AG20443 (cell line): ENCODE results near the gene PSPH.
"Not testable (repeated sequence)": the region's sequence is repeated elsewhere in the genome, so short reads cannot be mapped to it uniquely, and the experiment has no call there.

ENCODE experiments used
- DNase-seq: peaks from one replicate; pipeline ENCODE4 v3.0.0; 2012; ENCODE audit warnings: low spot score, mixed read lengths

PSPH gene

GRCh38 chr7:56062382-56062781 lies 11.1 kb upstream of the PSPH start:
- DNase-seq, result no peak

DNA sequence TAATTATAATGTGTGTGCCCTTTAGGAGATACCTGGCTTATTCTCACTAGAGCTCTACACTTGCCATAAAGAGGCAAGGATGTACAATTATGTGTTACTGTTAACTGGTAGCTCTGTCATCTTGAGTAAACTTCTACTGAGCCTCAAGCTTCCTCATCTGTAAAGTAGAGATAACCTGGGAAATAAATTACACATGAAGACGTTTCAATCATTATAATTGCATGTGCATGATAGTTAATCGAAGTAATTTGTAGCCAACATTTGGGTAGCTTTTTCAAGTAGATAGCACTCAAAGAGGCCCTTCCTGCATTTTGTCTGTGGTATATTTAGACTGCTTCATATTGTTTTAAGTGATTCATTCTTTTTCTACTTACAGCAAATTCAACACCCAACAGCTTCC lies 2.7 kb upstream of the PSPH start:
- no peak for DNase-seq

DNA sequence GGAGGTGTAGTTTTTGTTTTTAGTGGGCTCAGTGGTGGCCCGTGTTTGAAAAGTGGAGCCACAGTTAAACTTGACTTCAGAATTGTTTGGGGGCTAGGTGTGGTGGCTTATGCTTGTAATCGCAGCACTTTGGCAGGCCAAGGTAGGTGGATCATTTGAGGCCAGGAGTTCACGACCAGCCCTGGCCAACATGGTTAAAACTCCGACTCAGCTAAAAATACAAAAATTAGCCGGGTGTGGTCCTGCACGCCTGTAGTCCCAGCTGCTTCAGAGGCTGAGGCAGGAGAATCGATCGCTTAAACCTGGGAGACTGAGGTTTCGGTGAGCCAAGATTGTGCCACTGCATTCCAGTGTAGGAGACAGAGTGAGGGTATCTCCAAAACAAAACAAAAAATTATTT lies 2.1 kb upstream of the PSPH start:
- DNase-seq, result no peak

GRCh38 chr7:56051053-56051338 lies 248 bp downstream of the PSPH start:
- DNase-seq, result no peak

- DNase-seq, result not testable (repeated sequence)
Observed at GRCh38 chr7:56048763-56049162, 2.5 kb downstream of the PSPH start.

DNA sequence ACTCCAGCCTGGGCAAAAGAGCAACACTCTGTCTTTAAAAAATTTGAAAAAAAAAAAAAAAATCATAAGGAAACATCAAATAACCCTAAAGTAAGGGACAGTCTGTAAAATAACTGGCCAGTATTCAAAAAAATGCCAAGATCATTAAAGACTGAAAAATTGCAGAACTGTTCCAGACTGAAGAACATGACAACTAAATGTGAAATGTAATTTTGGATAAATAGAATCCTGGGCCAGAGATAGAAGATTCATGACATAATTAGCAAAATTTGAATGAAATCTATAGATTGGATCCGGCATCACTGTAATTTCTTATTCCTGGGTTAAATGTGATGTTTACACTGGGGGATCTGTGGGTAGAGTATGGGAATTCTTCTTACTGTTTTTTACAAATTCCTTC lies 3.0 kb downstream of the PSPH start:
- no peak for DNase-seq

DNA sequence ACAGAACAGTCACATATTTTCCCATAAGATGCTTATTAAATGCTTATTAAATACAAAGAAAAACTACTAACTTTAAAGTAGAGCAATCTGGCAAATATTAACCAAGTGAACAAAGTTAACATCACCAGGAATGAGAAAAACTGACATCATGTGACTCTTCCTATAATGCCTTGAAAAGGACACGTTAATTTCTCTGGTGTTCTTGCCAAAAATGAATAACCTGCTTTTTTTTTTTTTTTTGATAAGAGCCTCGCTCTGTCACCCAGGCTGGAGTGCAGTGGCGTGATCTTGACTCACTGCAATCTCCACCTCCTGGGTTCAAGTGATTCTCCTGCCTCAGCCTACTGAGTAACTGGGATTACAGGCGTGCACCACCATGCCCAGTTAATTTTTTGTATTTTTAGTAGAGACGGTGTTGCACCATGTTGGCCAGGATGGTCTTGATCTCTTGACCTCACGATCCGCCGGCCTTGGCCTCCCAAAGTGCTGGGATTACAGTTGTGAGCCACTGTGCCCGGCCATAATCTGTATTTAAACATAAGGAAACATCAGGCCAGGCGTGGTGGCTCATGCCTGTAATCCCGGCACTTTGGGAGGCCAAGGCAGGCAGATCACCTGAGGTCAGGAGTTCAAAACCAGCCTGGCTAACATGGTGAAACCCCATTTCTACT lies 3.7 kb downstream of the PSPH start:
- DNase-seq, result not testable (repeated sequence)

GRCh38 chr7:56046721-56047445 lies 4.4 kb downstream of the PSPH start:
- peak; percentile 61 for DNase-seq

DNA sequence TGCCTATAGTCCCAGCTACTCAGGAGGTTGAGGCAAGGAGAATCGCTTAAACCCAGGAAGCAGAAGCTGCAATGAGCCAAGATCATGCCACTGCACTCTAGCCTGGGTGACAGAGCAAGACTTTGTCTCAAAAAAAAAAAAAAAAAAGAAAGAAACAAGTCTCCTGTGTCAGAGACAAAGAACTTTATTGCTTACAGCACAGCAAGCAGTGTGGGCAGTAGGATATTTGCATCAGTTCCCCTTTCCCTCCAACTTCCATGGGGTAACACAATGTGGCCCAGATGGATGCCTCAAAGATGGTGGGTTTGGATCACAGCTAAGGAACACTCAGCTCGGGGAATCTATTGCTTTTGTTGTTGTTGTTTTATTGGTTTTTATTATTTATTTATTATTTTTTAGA lies 5.5 kb downstream of the PSPH start:
- not testable (repeated sequence) for DNase-seq

GRCh38 chr7:56040730-56041129 lies 10.5 kb downstream of the PSPH start:
- DNase-seq, result no peak

GRCh38 chr7:56033671-56034432 lies 17.4 kb downstream of the PSPH start:
- DNase-seq, result peak; percentile 76

DNA sequence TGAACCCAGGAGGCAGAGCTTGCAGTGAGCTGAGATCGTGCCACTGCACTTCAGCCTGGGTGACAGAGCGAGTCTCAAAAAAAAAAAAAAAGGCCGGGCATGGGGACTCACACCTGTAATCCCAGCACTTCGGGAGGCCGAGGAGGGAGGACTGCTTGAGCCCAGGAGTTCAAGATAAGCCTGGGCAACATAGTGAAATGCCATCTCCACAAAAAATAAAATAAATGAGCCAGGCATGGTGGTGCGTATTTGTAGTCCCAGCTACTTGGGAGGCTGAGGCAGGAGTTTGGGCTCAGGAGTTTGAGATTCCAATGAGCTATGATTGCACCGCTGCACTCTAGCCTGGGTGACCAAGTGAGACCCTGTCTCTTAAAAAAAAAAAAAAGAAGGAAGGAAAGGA lies 18.7 kb downstream of the PSPH start:
- not testable (repeated sequence) for DNase-seq

GRCh38 chr7:56031556-56031955 lies 19.7 kb downstream of the PSPH start:
- not testable (repeated sequence) for DNase-seq

- no peak for DNase-seq
Observed at GRCh38 chr7:56030340-56030739, 20.9 kb downstream of the PSPH start.

GRCh38 chr7:56028942-56029630 lies 22.2 kb downstream of the PSPH start:
- no peak for DNase-seq

DNA sequence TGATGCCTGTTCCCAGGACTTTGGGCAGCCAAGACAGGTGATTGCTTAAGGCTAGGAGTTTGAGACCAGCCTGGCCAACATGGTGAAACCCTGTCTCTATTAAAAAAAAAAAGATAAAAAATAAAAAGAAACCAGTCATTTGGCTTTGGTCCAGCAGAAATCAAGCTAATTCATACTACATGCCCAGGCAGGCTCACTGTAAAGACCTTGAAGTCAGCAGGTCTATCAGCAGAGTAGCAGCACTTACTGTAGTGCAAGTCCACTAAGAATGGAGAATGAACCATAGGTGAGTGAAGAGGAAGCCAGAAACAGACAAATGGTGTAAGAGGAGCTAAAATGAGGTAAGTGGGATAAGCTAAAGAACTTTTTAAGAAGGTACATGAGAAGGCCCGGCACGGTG lies 24.7 kb downstream of the PSPH start:
- DNase-seq, result no peak

DNA sequence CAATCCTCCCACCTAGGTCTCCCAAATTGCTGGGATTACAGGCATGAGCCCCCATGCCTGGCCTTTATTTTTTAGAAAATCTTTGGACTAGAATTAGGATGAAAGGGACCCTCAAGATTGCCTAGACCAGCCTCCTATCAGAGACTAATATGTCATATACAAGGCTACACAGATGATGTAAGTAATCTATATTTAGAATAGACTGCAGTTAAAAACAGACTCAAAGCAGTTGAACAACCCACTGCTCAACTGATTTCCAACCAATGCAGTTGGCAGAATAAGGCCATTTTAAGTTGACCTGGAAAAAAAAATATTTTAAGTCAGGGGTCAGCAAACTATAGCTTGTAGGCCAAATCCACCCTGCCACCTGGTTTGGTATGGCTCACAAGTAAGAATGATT lies 27.7 kb downstream of the PSPH start:
- no peak for DNase-seq

- no peak for DNase-seq
Observed at GRCh38 chr7:56019501-56019900, 31.7 kb downstream of the PSPH start.

DNA sequence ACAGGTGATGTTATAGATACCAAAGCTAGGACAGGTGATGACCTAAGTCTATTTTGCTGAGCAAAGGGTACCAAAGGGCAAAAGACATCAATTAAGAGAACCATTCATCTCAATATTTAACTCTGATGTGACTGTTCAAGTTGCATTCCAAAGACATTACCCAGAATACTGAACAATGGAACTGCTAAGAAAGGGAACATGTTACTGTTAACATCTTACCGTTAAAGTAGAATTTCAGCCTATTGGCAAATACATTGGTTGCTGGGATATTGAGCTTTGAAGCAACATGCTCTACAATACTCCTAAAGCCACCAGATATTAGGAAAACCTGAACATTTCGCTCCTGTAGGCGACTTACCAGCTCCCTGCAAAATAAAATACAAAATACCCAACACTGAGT lies 34.2 kb downstream of the PSPH start:
- not testable (repeated sequence) for DNase-seq

- DNase-seq, result no peak
Observed at GRCh38 chr7:56009695-56010094, 41.5 kb downstream of the PSPH start.

DNA sequence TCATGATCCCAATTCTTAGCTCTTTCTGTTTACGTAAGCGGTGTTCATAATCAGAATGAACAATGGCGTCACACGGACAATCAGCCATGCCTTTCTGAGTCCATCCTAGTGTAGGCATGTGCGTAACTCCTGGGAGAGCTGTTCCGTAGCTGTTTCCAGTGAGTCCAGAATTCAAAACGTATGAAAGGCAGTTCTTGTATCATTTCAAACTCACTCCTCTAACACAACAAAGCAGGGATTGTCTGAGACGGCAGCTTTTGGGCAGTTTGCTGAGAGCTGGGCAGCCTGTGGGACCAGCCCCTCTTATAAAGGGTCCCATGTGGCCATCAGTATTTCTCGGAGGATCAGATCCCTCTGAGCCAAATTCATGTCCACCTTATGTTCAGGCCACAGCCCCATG lies 43.4 kb downstream of the PSPH start:
- no peak for DNase-seq

- no peak for DNase-seq
Observed at GRCh38 chr7:56007167-56007652, 44.0 kb downstream of the PSPH start.

DNA sequence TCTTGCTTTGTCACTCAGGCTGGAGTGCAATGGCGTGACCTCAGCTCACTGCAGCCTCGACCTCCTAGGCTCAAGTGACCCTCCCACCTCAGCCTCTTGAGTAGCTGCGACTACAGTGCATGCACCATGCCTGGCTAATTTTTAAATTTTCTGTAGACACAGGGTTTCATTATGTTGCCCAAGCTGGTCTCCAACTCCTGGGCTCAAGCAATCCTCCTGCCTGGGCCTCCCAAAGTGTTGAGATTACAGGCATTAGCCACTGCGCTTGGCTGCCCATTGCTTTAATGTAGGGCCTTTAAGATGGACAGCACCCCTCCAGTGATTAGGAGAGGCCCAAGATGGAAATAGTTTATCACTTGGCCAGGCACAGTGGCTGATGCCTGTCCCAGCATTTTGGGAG lies 47.5 kb downstream of the PSPH start:
- no peak for DNase-seq
